Measurements from ENCODE around the gene PRRG1.
"Not testable (repeated sequence)": the region's sequence is repeated elsewhere in the genome, so short reads cannot be mapped to it uniquely, and the experiment has no call there.

Gene PRRG1

DNA sequence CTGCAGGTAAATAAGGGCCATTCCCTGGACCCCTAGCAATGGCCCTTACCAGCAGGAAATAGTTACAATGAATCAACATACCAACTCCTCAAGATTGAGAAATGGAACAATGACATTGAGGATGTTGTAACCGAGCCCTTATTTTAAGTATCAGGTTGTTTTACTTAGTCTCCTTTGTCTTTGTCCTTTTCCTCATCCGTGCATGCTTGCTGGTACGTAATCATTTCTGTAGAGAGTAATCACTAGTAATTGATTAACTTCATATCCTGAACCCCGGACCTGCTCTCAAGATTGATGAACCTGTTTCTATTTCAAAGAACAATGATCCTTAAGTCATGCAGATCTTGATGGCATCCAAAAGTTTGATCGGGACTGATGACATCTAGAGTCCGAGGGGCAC, 123.7 kb downstream of the PRRG1 start:
- DNase-seq (ENCODE audit: low spot score) = no peak

DNA sequence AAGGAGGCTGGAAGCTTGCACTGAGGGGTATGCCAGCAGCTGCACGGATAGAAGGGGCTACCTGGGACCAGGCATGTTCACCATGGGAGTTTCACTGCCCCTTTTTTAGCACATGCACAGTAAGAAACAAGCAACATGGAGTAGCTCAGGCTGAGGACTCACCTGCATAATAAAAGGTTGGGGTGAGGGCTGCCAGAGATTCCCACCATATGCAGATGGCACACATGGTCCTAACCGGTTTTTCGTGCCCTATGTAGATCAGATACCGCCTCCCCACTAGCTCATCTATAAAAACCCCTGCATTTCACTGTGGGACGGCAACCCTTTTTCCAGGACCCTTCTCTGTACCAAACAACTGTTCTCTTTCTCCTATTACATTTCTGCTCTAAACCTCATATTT, 125.3 kb downstream of the PRRG1 start:
- DNase-seq (ENCODE audit: low spot score) = no peak

DNA sequence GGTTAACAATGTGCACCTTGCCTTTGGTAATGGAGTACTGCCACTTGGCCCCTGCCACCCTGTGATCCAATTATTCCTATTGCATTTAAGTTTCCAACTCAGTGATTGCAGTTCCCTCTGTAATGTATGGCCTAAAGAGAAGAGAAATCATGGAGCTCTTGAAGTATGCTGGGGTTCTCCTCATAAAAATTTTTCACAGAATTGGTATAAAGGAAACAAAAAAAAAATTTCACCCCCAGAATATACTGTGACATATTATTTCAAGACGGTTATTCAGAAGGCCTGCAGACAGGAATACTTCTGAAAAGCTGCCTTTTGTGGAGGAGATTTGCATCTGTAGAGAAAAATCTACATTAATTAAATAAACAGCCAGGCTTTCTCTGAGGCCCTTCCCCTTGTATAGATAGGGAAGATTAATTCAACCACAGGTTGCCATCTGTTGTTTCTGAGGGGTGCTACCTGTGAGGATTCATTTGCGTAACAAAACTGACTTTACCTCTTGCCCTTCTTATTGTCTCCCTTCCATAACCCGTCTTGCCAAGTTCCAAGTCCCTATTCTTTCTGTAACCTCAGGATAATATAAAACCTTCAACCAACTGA, 127.5 kb downstream of the PRRG1 start:
- no peak for DNase-seq (ENCODE audit: low spot score)

DNA sequence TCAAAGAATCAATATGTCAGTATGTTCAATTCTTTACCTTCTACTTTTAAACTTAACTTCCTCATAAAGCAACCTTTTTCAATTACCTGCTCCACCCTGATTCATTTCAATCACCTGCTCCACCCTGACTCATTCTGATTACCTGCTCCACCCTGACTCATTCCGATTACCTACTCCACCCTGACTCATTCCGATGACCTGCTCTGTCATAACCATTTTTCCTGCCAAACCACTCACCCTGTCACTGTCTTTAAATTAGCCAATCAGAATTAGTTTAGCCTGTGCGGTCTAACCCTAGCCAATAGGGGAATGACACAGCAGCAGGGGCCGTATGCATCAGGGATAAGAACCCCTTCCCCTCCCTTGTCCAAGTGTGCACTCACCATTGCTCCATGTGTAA, 135.2 kb downstream of the PRRG1 start:
- not testable (repeated sequence) for DNase-seq (ENCODE audit: low spot score)

DNA sequence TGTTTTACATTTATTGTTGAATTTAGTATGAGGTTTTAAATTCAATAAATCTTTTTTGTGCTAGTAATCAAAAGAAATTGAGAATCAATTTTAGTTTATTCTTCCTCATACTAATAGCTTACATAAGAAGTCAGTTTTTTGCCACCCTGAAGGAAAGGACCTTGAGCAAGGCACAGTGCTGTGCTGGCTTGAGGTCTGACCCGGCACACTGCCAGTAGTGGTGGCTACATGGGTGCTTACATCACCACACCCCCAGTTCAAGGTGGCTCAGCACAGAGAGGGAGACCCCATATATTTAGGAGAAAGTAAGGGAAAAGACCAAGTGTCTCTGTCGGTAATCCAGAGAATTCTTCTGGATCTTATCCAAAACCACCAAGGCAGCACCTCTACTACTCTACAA, 136.3 kb downstream of the PRRG1 start:
- DNase-seq (ENCODE audit: low spot score) = no peak

DNA sequence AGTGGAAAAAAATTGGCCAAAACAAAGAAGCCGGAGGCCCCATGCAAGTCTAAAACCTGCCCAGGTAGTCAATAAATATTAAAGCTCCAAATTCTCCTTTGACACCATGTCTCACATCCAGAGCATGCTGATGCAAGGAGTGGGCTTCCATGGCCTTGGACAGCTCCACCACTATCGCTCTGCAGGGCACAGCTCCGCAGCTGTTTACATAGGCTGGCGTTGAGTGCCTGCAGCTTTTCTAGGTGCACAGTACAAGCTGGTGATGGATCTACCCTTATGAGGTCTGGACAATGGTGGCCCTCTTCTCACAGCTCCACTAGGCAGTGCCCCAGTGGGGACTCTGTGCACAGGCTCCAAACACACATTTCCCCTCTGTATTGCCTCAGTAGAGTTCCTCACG, 138.1 kb downstream of the PRRG1 start:
- DNase-seq (ENCODE audit: low spot score) = no peak

DNA sequence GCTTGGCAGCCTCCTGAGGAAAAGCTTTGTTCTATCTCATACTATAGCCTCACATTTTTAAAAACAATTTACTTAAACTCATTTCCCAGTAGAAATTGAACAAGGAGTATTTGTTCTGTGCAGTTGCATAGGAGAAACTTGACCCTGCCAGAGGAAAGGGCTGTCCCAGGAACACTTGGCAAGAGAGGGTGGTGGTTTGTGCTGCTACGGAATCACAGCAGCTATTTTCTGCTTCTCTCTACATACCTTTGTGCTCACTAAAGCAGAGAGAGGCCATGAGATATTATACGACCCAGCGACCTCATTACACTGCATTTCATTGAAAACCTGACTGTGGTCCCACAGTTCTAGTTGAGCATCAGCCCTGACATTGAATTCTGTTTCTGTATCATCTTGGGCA, 139.2 kb downstream of the PRRG1 start:
- no peak for DNase-seq (ENCODE audit: low spot score)

DNA sequence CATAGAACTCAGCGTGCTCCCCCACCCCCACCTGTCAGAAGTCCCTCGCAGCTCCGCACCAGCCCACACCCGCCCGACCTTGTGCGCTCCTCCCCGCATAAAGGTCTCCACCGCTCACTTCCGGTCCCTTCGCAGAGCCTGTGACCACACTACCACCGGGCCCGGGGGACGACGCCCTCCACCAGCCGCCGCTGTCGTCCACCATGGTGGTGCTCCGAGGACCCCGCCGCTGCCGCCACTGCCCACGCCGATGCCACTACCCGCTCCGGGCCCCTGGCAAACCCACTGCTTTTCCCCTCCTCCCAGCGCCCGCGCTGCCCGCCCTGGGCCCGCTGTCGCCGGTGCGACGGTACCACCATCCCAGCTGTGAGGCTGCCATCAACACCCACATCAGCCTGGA, 142.5 kb downstream of the PRRG1 start:
- no peak for DNase-seq (ENCODE audit: low spot score)

DNA sequence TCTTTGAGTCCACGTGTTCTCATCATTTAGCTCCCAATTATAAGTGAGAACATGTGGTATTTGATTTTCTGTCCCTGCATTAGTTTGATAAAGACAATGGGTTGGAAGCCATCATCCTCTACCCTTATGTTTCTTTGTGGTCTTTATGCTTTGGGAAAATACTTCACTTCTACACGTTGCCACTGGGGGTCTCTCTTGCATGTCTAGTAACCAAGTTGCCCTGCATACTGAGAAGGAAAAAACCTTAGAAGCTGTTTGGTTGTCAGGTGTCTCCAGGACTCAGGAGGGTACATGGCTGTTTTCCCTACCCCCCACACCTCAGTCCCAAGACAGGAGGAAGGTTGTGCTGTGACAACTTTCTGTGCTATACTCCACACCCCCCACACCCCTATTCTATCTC, 146.6 kb downstream of the PRRG1 start:
- DNase-seq (ENCODE audit: low spot score) = not testable (repeated sequence)

DNA sequence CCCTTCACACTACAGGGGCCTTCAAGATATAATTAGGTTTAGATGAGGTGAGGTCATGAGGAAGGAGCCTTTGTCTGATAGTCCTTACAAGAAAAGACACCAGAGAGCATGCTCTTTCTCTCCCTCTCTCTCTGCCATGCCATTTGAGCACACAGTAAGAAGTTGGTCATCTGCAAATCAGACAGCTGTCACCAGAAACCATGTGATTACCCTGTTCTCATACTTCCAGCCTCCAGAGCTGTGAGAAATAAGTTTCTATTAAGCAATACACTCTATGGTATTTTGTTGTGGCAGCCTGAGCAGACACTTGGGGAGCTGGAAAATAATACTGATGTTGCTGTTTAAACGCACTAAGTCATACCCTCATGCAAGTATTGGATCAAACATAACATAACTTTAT, 148.0 kb downstream of the PRRG1 start:
- not testable (repeated sequence) for DNase-seq (ENCODE audit: low spot score)

DNA sequence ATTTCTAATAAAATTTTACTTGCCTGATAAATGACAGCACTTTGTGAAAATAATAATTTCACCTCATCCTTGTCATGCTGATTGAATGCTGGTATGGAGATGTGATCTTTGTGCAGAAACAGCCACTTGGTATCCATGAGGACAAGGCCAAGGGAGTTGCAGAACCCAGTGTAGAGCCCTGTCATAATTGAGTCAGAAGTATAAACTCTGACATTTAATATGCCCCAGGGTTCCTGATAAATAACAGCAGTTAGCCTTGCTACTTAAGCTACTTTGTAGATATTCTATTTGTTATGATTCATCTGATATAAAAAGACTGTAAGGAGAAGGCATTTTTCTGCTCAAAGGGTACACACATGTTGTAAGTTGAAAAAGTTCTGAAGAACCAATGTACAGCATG, 149.2 kb downstream of the PRRG1 start:
- not testable (repeated sequence) for DNase-seq (ENCODE audit: low spot score)

DNA sequence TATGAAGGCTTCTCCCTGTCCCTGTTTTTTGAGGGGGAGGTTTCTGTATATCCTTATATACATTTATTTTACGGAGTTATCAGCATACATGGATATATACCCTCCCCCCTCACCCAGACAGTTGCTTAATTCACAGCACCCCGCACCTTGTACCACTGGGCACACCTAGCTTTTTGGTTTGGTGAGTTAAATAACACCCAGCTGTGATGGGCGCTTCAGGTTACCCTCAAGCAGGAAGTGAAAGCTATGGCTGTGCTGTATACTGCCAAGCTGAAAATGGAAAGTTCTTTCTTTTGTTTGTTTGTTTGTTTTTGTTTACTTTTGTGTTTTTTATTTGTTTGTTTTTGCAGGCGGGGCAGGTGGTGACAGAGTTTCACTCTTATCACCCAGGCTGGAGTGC, 150.5 kb downstream of the PRRG1 start:
- DNase-seq (ENCODE audit: low spot score) = not testable (repeated sequence)

DNA sequence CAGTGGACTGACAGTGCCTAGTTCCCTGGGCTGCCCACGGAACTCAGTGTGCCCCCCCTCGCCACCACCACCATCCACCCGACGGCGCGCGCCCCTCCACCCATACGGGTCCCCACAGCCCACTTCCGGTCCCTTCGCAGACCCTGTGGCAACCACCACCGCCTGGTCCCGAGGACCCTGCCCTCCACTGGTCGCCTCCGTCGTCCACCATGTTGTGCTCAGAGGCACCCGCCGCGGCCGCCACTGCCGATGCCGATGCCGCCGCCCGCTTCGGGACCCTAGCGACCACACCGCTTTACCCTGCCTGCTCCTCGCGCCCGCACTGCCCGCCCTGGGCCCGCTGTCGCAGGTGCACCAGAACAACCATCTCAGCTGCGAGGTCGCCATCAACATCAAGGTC, 155.8 kb downstream of the PRRG1 start:
- DNase-seq (ENCODE audit: low spot score) = no peak
